PC-3 (cell line): ENCODE results near the gene C1orf21. TPM values are rescaled to one million over a fixed set of nuclear protein-coding genes. Genes with fewer than 3 reads are reported as not detected.
A peak's percentile ranks its signal among the peaks of the same experiment; 100 is the strongest.

Experiments used
- ATAC-seq: fragments of 200-7000 bp; cut with Tn5 transposase; 2 replicates; pipeline ENCODE4 v1.9.1; 2020; ENCODE audit warnings: mild to moderate bottlenecking, moderate library complexity
- BruUV-seq: library from RNA; stranded (reverse); fragments of 400-500 nt; replicated peaks from 2 replicates; lab custom pipeline; 2021; lab: Mats Ljungman, UMichigan
- CTCF ChIA-PET: fragments of 300-600 bp; sonication (Branson Sonifier 250); formaldehyde crosslinking; loops from one replicate; lab custom pipeline; 2022; ENCODE audit warnings: antibody characterized with exemption; lab: Charles Lee
- POLR2A ChIA-PET: fragments of 300-600 bp; sonication (Branson Sonifier 250); formaldehyde crosslinking; loops from one replicate; lab custom pipeline; 2022; ENCODE audit warnings: antibody characterized with exemption; ENCODE audit not compliant: unreplicated experiment; lab: Charles Lee
- DNase-seq: peaks from one replicate; pipeline ENCODE4 v3.0.0-alpha.2; 2015
- H2AFZ ChIP-seq: fragments of 300-600 bp; sonication (generic); 2 replicates; pipeline ENCODE4 v1.6.0; 2016; ENCODE audit warnings: antibody characterized with exemption, low read length
- H3F3A ChIP-seq: fragments of 300-600 bp; sonication (generic); one replicate; pipeline ENCODE4 v1.6.0; 2017; ENCODE audit warnings: antibody characterized with exemption, low read length, control low read depth, mild to moderate bottlenecking; ENCODE audit not compliant: unreplicated experiment
- H3K27ac ChIP-seq: fragments of 300-600 bp; sonication (generic); 2 replicates; pipeline ENCODE4 v1.5.1; 2016; ENCODE audit warnings: mild to moderate bottlenecking, low read length
- H3K27me3 ChIP-seq: fragments of 300-600 bp; sonication (generic); 2 replicates; pipeline ENCODE4 v1.6.1; 2016; ENCODE audit warnings: low read length, mixed read lengths
- H3K36me3 ChIP-seq: fragments of 300-600 bp; sonication (generic); 2 replicates; pipeline ENCODE4 v1.6.1; 2016; ENCODE audit warnings: low read depth, mixed run types, low read length, mixed read lengths
- H3K4me1 ChIP-seq: fragments of 300-600 bp; sonication (generic); 2 replicates; pipeline ENCODE4 v1.5.1; 2016; ENCODE audit warnings: low read length; ENCODE audit not compliant: insufficient read depth
- H3K4me2 ChIP-seq: fragments of 300-600 bp; sonication (generic); 2 replicates; pipeline ENCODE4 v1.6.0; 2016; ENCODE audit warnings: low read length
- H3K4me3 ChIP-seq: fragments of 300-600 bp; sonication (generic); 2 replicates; pipeline ENCODE4 v1.5.1; 2016; ENCODE audit warnings: mild to moderate bottlenecking, low read length, mixed read lengths
- H3K79me2 ChIP-seq: fragments of 300-600 bp; sonication (generic); 2 replicates; pipeline ENCODE4 v1.6.1; 2017; ENCODE audit warnings: low read length, mixed read lengths
- H3K9ac ChIP-seq: fragments of 300-600 bp; sonication (generic); 2 replicates; pipeline ENCODE4 v1.6.0; 2016; ENCODE audit warnings: mild to moderate bottlenecking, low read length
- H3K9me2 ChIP-seq: fragments of 300-600 bp; sonication (generic); replicated peaks from 2 replicates; pipeline ENCODE4 v1.6.1; 2016; ENCODE audit warnings: mixed run types, low read length, mixed read lengths
- H3K9me3 ChIP-seq: fragments of 300-600 bp; sonication (generic); 2 replicates; pipeline ENCODE4 v1.6.1; 2016; ENCODE audit warnings: low read length, mixed read lengths
- H4K20me1 ChIP-seq: fragments of 300-600 bp; sonication (generic); 2 replicates; pipeline ENCODE4 v1.6.1; 2016; ENCODE audit warnings: low read length, mixed read lengths
- EZH2 ChIP-seq: fragments of 300-600 bp; sonication (generic); IDR thresholded peaks from one replicate; pipeline ENCODE4 v1.6.1; 2017; ENCODE audit warnings: antibody characterized with exemption, mild to moderate bottlenecking, low read length; ENCODE audit not compliant: unreplicated experiment
- EZH2phosphoT487 ChIP-seq: fragments of 300-600 bp; sonication (generic); IDR thresholded peaks from 2 replicates; pipeline ENCODE4 v1.6.1; 2018; ENCODE audit warnings: mild to moderate bottlenecking, antibody characterized with exemption, low read length, borderline replicate concordance
- intact Hi-C: fragments of 100-400 bp; cut with micrococcal nuclease; formaldehyde crosslinking; loops from 2 replicates; pipeline ENCODE4 v1.9.0; 2023
- total RNA-seq: library from RNA; depleted of rRNA; stranded (reverse); fragments of >200 nt; gene quantifications from 2 replicates; pipeline ENCODE4 v1.2.3, GENCODE V29; 2014
- TF ChIP-seq, protein P1 (sequence below): fragments of 300-600 bp; sonication (generic); conservative IDR thresholded peaks from 2 replicates; pipeline ENCODE4 v1.5.1; 2017; ENCODE audit warnings: antibody characterized with exemption, low read depth, mild to moderate bottlenecking, low read length

C1orf21 gene
- total RNA-seq, 1 experiment from 2014 or later: 1.3 TPM

DNA sequence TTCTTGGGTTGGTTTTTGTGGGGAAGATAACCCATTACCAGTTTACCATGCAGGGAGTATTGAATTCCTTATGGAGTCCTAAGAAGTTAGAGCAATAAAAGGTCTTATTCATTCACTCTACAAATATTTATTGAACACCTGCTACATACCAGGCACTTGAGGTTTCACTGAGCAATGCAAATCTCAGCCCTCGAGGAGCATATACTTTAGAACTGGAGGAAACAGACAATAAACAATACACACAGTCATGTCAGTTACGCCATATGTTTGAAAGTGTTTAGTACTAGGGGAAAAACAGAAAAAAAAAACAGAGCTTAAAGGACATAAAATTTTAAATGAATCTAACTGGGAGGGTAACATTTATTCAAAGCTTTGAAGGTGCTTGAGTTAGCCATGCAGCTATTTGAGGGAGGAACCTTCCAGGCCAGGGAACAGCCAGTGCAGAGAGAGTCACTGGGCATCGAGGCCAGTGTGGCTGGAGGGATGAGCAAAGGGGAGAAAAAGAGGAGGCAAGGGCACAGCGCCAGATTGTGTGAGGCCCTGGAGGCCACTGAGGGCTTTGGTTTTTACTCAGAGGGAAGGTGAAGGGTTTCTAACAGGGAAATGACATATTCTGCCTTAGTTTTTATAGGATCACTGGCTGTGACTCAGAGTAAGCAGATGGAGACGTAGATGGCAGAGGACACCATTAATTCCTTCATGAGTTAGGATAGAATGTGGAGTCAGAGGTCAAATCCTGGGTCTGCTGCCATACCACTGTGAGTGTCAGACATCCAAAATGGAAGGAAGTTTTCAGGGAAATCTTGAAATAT, 32.7 kb downstream of the C1orf21 start:
- H3K79me2 ChIP-seq: no peaks in the 10 kb centered on the region
- ATAC-seq (peak; percentile 83), DNase-seq (peak; percentile 76)
- H3F3A ChIP-seq: no peaks in the 10 kb centered on the region
- H4K20me1 ChIP-seq: no peaks in the 10 kb centered on the region
- no peaks in the 10 kb centered on the region for H3K27me3 ChIP-seq
- TF ChIP-seq, protein P1, sequence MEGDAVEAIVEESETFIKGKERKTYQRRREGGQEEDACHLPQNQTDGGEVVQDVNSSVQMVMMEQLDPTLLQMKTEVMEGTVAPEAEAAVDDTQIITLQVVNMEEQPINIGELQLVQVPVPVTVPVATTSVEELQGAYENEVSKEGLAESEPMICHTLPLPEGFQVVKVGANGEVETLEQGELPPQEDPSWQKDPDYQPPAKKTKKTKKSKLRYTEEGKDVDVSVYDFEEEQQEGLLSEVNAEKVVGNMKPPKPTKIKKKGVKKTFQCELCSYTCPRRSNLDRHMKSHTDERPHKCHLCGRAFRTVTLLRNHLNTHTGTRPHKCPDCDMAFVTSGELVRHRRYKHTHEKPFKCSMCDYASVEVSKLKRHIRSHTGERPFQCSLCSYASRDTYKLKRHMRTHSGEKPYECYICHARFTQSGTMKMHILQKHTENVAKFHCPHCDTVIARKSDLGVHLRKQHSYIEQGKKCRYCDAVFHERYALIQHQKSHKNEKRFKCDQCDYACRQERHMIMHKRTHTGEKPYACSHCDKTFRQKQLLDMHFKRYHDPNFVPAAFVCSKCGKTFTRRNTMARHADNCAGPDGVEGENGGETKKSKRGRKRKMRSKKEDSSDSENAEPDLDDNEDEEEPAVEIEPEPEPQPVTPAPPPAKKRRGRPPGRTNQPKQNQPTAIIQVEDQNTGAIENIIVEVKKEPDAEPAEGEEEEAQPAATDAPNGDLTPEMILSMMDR: no peak
- no peak for TF ChIP-seq EZH2phosphoT487
- TF ChIP-seq EZH2: no peak
- H3K9me3 ChIP-seq: no peaks in the 10 kb centered on the region
- H3K27ac ChIP-seq: peak overlapping the region; percentile 98
- intact Hi-C loops: no loop called here
- H3K4me2 ChIP-seq: peak overlapping the region; percentile 71
- H3K9me2 ChIP-seq: no peaks in the 10 kb centered on the region
- H2AFZ ChIP-seq: peak overlapping the region; percentile 24; the same call in 1 of the 2 replicates
- CTCF ChIA-PET: no interaction called here
- peaks cover 52% of the 10 kb centered on the region for H3K4me1 ChIP-seq
- POLR2A ChIA-PET: no interaction called here
- BruUV-seq: no TSS peak
- no peaks in the 10 kb centered on the region for H3K36me3 ChIP-seq
- H3K4me3 ChIP-seq: no peak overlapping the region
- peak overlapping the region; percentile 70 for H3K9ac ChIP-seq

DNA sequence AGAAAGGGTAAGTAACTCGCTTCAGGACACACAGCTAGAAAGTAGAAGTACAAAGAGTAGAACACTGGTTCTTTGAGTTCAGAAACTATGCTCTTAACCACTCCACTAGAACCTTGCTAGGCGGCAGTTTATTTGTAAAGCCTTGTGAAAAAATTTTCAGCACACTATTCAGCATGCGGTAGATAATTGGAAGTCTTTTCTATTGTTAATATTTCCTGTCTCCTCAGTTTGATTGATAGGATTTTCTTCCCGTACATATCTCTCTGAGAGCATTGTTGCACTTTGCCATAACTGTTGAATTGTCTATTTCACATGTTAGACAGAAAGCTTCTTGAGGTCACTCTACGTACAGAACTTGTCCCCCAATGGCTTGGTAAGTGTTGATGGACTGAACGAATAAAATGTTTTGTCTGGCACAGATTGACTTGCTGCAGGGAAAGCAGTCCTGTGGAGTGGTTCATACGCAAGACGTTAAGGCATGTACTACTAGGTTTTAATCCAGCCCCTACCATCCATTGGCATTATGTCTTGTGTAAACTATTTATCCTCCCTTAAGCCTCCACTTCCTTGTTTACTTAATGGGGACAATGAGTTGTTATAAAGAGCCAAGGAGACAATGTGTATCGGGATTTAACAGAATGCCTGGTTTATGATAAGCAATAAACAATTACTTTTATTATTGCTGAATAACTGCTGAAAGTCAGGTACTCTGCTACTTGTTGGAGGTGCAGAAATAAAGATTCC, 35.8 kb downstream of the C1orf21 start:
- BruUV-seq: no TSS peak

More for the DNA sequence above, 35.8 kb downstream of the C1orf21 start:
- CTCF ChIA-PET: no interaction called here
- Histone ChIP-seq H3K9me3 (no peaks in the 10 kb centered on the region), H3K4me1 (peaks cover 36% of the 10 kb centered on the region), H3K4me3 (no peak overlapping the region), H3K9me2 (no peaks in the 10 kb centered on the region), H2AFZ (no peak overlapping the region), H3K27ac (no peak overlapping the region), H3F3A (no peaks in the 10 kb centered on the region), H4K20me1 (no peaks in the 10 kb centered on the region), H3K9ac (no peak overlapping the region), H3K27me3 (no peaks in the 10 kb centered on the region), H3K36me3 (no peaks in the 10 kb centered on the region), H3K79me2 (no peaks in the 10 kb centered on the region), H3K4me2 (no peak overlapping the region)
- POLR2A ChIA-PET: no interaction called here
- no peak for DNase-seq
- TF ChIP-seq EZH2 (no peak), EZH2phosphoT487 (no peak)
- TF ChIP-seq, protein P1: no peak
- intact Hi-C loops: no loop called here
- no peak for ATAC-seq
